Posterior vena cava (tissue), 2 donors: ENCODE data around the gene RALGAPA2. TPM values are rescaled to one million over a fixed set of nuclear protein-coding genes. Genes with fewer than 3 reads are reported as not detected.

Experiments used
- DNase-seq: peaks from one replicate; pipeline ENCODE4 v3.0.0-alpha.2; 2020; ENCODE audit warnings: low spot score
- intact Hi-C, 2 donors: fragments of 100-400 bp; cut with DNase I; formaldehyde crosslinking; loops; one replicate each; pipeline versions ENCODE4 v1.14.1 to v1.14.2; 2022 to 2023
- total RNA-seq, 2 donors: library from RNA; stranded (reverse); fragmentation: NEBNext Ultra II Directional; extraction: Animal tissue kit (Norgen Biotek cat#: 25700); gene quantifications; one replicate each; pipeline ENCODE4 v1.2.1, GENCODE V29; 2021
- donor health status: DM: yes; HTN: yes; CAD: no.
- donor health status: DM: yes; HTN: yes; CAD: no.

RALGAPA2 gene
- total RNA-seq, 2 donors from 2014 or later, result 34.2 to 38.0 TPM

DNA sequence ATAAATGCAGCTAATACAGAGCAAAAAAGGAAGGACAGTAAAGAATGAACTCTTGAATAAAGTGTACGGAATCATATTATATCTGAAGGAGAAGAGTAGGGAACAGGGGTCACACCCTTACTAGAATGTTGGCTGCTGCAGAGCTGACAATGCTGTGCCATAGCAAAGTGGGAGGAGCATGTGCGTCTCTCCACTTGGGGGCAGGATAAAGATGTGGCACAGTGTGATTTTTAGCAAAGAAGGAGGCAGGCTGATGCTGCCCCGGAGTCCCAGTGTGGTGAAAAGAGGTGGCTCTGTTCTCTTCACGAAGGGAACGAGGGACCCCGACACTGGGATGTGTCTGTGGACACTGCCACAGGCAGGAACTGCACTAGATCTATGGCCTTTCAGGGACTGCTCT, 277.0 kb downstream of the RALGAPA2 start:
- intact Hi-C loops, result no loop called here
- DNase-seq, result no peak

DNA sequence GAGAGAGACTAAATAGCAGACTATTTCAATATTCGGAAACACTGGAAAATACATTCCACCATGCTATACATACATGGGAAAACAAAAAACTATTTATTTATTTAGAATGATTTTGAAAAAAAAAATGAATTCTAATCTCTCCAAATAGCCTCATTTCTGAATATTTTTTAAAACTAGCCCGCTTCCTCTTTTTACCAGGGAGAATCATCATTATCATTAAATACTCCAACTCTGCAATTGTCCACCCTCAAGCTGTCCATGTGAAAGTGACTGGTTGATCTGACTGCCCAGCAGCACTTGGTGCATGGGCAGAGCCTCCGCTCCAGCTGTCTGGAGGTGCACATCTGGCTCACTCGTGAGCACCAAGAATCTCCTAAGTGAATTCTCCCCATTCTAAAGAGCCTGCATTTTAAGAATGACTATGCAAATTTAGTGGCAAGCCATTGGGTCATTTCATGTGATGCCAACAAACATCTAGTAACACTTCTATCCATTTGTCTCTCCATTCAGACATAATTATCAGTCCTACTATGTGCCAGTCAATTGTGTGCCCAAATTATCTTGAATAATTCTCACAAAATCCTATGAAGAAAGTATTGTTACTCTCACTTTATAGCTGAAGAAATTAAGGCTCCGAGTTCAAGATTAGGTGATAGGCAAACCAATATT, 279.7 kb downstream of the RALGAPA2 start:
- intact Hi-C loops, result no loop called here
- DNase-seq, result no peak

DNA sequence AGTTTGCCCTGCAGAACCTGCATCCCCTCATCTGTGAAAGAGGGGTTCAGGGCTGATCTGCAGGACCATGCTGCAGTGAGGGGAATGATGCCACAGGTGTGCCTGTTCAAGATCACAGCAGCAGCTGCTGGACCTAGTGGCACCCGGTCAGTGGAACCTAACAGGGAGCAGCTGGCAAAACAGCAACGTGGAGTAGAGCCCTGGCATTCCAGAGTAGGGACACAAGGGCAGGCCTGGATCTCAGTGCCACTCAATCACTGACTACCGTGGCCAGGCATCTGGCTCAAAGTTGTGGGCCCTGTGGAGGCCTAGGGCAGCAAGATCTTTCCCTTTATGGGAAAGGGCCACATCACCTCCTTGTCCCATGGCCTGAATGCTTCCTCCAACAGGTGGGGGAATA, 282.4 kb downstream of the RALGAPA2 start:
- intact Hi-C loops, result no loop called here
- DNase-seq, result no peak

DNA sequence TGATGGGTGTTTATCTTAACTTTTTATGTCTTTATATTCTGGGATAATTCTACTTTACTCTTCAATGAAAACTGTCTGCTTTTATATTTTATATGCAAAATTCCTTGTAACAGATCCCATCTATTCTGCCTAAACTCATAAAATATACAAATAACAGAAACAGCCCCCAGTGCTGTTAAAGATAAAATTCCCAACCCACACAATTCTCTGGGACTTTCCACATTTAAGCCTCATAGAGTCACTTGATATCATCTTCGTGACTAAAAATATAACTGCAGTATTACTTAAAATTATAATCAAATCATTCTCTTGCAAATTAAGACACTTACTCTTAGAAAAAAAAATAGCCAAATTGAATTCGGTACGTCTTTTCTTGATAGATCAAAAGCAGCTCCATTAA, 284.4 kb downstream of the RALGAPA2 start:
- intact Hi-C loops, result no loop called here
- DNase-seq, result no peak

DNA sequence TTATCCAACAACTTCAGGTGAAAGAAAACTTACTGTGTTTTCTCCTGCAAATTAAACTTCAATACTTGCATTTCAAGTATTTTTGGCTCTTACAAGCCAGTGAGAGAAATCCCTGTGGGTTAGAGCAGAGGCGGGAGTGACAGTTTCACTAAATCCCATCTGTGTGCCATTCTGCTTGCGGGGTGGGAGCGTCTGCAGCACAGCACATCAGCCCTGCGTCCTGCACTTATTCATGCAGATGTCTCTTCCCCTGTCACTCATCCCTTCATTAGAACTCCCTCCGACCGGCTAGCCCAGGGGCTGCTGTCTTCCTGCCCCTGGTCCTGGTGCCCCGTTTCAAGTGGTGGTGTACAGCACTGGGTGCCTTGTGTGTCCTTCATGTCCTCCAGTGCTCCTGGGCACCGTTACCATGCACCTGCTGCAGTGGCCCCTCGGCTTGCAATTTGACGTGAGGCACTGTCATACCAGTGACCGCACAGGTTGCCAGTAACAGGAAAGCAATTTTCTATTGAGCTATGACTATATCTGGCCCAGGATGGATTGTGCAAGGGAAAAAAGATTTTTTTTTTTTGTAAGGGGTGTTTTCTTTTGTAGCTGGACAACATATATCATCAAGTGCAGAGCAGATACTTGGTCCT, 285.1 kb downstream of the RALGAPA2 start:
- DNase-seq, result no peak
- intact Hi-C loops, result no loop called here

DNA sequence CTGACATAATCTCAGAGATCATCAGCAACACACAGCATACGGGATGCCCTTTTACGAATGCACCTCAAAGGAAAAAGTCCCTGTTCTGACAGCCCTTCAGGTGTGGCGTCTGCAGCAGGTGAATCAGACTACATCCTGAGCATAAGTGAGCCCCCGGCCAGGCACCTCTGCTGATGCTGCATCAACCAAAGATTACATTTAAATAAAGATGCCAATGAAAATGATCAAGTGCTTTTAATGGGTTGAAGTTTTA, 285.9 kb downstream of the RALGAPA2 start:
- intact Hi-C loops, result no loop called here
- no peak for DNase-seq

DNA sequence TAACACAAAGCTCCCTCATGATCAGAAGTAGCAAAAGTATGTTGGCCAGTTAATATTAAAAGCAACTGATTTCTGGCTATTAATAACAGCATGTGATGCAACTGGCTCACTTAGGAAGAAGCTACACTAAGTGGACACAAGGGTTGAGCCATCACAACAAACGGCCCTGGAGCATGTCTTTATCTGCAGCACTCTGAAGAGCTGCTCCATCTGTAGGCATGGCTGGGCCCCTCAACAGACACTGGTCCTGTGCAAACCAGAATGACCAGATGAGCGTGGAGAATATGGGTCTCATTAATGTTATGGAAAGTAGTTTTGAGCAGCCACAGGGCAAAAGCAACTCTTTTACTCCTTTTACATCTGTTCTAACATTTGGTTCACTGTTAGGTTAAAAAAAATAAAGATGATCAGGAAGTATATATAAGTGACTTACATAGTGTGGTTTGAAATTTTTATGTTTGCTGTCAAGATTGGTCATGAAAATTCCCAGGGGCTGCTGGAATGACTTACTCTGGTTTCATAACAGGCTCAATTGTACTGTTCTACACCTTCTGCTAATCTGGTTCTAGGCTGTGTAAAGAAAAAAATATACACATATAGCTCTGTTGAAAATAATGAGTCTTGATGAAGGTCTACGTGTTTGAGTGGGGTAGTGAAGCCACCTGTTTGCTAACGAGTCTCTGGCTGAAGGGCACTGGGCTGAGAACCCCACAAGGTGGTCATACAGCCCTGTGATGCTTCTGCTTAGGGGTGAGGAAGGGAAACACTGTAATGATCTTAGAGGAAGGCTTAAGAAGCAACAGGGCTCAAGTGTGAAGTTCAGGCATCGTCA, 286.4 kb downstream of the RALGAPA2 start:
- DNase-seq, result no peak
- intact Hi-C loops, result no loop called here

DNA sequence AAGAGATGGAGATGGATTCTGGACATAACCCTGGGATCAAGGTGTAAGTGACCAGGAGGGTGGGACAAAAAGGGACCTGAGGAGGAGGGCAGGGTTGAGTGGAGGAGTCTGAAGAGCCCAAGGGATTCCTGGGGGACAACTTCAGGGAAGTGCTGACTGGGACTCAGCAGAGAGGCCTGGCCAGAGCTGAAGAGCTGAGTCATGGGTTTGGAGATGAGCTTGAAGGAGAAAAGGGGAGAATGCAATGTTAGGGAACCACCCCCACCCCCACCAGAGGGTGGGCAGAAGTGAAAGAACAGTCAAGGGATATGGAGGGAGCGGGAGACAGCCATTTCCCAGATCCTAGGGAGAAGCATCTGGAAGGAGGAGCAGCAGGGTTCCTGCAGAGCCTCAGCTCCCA, 289.3 kb downstream of the RALGAPA2 start:
- no peak for DNase-seq

DNA sequence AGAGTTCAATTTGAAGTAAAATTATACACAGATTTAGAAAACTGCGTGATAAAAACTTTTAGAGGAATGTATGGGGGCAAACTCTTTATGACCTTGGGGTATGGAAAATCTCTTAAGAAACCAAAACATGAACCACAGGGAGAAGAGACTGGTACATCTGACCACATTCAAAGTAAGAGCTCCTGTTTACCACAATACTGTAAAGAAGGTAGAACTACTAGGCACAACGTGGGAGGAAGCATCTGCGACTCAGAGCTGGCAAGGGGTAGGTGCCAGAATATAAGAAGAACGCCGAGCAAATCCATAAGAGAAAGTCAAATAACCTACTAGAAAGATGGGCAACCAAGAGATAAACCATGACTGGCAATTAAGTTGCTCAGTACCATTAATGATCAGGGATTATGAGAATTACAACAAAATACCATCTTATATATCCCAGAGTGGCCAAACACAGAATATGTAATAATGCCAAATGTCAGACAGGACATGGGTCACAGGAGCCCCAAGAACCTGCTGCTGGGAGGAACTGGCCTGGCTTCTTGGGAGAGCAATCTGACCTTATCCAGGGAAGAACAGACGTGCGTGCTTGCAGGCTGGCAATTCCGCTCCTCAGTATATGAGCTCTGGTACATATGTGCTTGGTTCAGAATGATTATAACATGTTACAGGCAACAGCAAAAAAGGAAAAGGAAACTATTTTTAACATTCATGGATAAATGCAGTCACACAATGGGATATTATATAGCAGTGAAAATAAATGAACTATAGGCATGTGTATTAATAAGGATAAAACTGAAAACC, 294.4 kb downstream of the RALGAPA2 start:
- intact Hi-C loops, result no loop called here
- no peak for DNase-seq

More for the DNA sequence above, 289.3 kb downstream of the RALGAPA2 start:
- intact Hi-C loops, result no loop called here

DNA sequence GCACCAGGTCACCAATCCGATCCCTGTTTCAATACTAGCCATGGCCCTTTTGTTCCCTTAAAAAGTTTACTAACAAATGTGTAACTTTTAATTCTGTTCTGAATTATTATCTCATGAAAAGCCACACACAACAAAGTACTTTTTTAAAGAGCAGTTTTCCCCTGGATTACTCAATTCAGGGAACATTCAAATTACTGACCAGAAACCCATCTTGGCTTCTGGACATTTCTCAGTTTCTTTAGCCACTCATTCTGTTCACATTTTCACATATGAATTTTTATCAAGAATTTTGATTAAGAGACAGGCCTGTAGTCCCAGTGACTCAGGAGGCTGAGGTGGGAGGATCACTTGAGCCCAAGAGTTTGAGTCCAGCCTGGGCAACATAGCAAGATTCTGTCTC, 297.1 kb downstream of the RALGAPA2 start:
- no peak for DNase-seq
- intact Hi-C loops, result no loop called here

DNA sequence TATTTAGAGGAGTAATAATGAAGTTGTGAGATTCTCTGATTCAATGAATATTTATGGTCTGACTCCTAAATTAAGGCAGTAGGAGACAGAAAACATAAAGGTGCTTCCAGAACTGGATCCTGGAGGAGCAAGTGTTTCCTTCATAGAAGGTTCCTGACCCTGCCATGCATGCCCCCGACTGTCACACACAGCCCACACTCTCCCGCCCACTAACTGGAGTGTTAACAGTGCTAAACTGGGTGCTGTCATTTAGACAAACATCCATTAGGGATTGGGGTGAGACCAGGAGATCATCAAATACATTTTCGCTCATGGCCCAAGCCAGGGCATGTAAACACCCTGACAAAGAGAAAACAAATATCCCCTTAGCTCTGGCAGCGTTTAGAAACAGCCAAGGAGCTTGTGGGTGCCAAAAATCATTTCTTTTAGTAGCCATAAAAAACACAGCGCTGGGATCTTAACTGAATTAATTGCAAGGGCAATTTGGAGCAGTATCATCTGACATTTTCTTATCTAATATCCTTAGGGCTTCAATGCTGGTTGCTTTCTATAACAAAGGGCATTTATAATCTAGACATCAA, 297.7 kb downstream of the RALGAPA2 start:
- intact Hi-C loops, result no loop called here
- no peak for DNase-seq

DNA sequence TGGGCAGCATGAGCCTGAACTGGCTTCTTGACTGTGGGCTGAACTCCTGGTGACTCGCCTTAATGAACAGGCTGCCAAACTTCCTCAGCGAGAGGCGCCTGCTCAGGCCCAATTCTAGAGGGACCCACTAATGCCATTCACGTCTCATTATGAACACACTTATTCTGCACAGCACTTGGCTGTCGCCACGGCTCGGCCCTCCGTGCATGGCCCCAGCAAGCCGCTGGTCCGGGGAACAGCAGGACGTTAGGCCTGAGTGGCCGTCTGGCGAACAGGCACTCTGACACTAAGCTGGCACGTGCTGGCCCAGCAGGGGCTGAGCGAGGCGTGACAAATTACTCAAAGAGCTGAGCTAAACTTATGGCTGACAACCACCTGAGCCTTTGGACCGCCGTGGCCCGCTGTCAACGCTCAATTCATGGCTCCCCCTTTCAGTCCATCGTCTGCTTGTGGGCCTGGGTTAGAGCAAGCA, 298.6 kb downstream of the RALGAPA2 start:
- no peak for DNase-seq
- intact Hi-C loops, result no loop called here

DNA sequence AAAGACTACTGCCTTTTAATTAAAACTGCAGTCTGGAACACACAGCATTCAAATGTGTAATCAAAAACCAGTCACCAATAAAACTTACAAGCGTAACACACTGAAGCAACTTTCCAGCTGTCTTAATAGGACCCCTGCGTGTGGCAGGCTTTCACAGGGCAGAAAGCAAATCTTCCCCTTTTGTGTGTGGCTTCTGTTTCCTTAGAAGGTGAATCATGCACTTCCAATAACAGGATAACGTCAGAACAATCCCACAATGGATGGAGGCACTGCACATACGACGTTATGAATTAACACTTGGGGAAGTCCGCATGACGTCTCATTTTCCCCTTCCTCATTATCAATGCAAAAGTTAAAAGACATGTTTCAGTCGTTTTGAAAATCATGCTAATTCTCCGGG, 299.7 kb downstream of the RALGAPA2 start:
- no peak for DNase-seq
- intact Hi-C loops, result no loop called here

DNA sequence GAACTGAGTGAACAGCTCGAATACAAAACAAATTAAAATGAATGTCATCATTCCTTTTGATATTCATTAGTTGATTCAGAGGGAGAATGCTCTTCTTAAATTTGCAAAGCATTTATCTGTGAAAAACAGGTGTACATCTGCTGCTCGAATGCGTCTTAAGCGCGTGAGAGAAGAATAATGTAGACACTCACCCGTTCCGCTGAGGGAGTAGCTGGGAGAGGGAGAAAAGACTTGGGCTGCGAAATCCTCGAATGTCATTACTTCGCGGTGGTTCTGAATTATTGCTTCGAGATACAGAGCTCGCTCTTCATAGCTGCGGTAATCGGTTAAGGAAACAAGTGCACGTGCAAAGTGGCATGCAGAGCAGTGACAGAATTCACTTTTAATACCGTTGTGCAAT, 300.6 kb downstream of the RALGAPA2 start:
- no peak for DNase-seq
- intact Hi-C loops, result no loop called here

DNA sequence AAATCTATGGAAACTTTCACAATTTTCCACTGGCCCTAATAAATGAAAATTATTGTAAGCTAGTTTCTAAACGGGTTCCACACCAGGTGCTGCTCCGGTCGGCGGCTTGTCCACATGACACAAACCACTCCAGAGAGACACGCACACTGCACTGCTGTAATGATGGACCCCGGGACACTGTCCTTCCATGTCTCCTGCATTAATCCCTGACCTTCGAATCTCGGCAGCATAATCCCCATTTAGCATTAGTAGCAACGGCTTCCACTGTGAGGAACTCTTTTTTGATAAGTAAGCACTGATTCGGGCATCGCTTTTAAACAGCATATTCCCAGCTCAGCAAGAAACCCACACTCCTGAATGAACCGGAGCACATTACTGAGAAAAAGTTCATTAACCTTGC, 301.0 kb downstream of the RALGAPA2 start:
- DNase-seq, result no peak
- intact Hi-C loops, result no loop called here

DNA sequence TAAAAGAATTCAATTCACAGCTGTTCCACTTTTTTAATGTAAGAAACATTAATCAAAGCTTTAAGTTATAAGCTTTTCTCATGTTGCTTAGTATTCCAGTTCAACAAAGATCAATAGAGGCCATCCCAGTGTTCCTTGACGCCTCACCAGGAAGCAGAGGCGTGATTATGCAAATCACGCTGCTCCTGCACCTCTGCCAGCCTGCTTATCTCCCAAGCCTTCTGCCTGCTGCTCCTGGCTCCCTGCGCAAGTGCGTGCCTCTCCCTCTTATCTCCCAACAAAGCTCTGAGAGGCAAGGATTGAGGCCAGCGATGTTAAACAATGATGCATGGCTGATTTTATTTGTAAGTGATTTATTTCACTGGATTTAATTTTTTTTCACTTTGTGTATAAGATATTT, 301.8 kb downstream of the RALGAPA2 start:
- intact Hi-C loops, result no loop called here
- DNase-seq, result no peak

DNA sequence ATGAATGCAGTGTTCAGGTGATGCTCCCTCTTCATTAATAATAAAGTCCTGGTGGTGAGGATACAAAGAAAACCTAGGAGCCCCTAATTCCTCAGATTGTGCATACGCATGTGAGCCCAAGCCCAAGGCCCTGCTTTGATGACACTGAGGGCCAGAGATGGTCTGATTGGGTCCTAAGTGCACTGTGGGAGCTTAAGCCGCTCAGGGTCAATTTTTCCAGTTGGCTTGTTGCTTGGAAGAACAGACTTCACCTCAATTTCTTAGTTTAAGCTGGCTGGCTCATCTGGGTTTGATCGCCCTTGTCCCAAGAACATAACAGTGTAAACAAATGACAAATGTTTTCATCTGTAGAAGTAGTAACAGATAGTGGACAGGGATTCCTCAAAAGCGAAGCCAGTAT, 303.1 kb downstream of the RALGAPA2 start:
- DNase-seq, result no peak
- intact Hi-C loops, result loop anchor here in 1 of 2 donors (10.0 kb wide), 1 partner anchor 65 kb away; no protein-coding TSS in a partner anchor

DNA sequence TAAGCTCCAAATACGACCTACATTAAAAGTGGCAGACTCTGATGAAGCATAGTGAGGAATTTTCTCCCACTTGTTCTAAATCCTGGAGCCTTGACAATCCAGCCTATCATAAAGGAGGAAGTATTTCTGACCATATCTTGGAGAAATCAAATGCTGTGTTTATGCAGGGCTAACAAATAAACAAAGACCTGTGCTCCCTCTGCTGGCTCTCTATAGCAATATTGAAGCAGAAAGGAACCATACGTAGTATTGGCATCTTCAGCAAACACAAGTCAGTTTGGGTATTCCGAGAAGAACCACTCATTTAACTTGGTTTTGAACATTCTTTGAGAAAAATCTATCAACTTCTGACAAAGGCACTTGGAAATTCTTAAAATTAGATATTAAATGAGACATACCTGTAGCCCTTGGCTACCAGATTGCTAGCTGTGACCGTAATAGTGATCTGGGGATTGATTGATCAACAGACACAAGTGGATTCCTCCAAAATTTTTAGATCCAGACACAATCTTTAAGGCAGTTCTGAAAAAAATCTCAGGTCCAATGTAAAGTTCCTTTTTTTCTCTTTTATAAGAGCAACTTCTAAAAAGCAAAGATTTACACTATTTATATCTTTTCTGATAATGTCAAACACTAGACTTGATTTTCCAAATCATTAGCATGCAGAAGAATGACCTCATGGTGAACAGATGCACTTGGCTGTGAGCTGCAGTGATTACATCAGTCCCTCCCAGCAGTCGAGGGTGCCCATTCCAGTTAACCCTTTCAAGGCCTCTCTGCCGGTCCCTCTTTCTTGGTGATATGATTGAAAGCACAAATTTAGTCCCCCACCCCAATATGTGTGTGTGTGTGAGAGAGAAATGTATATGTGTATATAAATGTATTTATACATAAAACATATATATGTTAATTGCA, 304.3 kb downstream of the RALGAPA2 start:
- no peak for DNase-seq
- intact Hi-C loops, result loop anchor here in 1 of 2 donors (10.0 kb wide), 1 partner anchor 63 kb away; no protein-coding TSS in a partner anchor
